ENCODE results near the gene SOCS6.

DNA sequence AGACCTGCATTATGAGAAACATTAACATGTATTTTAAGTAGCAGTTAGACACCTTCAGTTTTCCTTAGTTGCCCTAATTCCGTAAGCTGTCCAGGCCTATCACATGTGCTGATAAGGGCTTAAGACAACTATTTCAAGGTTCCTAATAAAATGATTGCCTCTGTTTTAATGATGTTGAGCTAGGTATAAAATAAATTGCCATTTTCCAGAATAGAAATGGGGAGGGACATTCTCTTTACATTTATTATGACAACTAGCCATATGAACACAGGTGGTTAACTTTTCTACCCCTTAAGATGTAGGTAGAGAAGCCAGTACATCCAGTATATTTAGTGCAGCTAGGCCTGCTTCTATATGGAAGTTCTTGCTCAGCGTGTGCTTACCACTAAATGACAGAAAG is 65.9 kb downstream of the SOCS6 start:
- no peak for TF ChIP-seq CTCF (IDR thresholded peaks at IDR 0.05; ENCODE audit: extremely low read depth in 1 of 2, insufficient read depth in 1 of 2, low read depth in 1 of 2, low read length in 2 of 2)
- no peak for TF ChIP-seq EZH2 (IDR thresholded peaks at IDR 0.05; ENCODE audit: borderline replicate concordance, low read depth, low read length, severe bottlenecking)

Data from endothelial cell of umbilical vein (primary cell).